ENCODE results near the gene TFCP2.

The TFCP2 gene

GRCh38 chr12:51152953-51153352 lies 20.0 kb downstream of the TFCP2 start:
- DNase-seq = no peak

- DNase-seq = no peak
Observed at GRCh38 chr12:51150777-51151176, 22.2 kb downstream of the TFCP2 start.

- no peak for DNase-seq
Observed at GRCh38 chr12:51147309-51147708, 25.6 kb downstream of the TFCP2 start.

GRCh38 chr12:51139292-51139844 lies 33.6 kb downstream of the TFCP2 start:
- DNase-seq = no peak

DNA sequence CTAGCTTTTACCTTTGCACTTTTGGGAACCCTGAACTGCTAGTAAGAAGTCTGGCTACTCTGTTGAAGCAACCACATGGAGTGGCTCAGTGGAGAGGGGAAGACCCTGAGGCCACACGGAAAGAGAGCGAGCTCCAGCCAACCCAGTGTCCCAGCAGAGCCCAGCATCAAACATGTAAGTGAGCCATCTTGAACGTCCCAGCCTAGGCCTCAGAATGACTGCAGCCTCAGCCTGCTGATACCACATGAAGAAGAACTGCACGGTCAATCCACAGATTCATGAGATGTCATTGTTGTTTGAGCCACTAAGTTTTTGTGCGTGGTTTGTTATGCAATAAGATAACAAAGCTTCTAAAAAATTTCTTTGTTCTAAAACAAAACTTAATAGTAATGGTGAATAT lies 40.2 kb downstream of the TFCP2 start:
- DNase-seq = no peak

- no peak for DNase-seq
Observed at GRCh38 chr12:51131745-51132521, 41.0 kb downstream of the TFCP2 start.

DNA sequence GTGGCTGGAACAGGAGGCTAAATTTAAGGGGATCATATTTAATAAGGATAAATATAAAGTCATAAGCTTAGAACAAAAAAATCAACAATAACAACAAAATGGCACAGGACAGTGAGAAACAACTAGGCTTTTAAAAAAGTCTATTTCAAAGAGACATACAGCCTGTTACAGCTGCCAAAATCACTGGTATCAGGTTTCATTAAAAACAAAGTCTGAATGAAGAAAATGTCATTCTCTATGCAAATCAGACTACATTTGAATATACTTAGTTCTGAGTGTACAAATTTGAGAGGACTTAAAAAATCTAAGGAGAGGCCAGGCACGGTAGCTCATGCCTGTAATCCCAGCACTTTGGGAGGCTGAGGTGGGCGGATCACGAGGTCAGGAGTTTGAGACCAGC lies 44.0 kb downstream of the TFCP2 start:
- DNase-seq = no peak

DNA sequence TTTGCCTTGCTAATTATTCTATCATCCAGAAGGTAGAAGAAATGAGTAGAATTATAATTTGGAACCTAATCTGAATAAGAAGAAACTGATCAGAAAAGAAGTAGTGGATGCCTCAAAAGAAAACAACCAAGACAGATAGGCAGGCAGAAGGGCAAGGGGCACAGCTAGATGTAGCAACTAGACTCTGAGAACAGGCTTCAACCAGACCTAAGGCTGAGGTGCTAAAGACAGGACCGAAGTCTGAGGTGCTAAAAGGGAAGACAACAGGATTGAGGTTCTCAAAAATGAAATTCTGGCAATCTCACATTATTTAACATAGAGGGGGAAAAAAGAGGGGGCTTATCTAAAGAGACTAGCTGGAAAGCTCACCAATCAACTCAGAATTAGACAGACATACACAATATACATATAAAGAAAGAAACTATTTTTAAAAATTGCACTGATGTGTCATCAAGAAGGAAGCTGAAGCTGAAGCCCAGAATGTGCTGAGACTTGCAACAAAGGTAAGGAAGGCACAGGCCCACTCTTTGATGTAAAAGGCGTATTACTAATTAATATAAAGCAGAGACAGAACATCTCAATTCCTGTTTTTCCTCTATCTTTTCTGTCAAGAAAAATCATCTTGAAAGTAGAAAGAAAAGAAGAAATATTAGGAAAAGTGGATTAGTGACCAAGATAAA lies 45.7 kb downstream of the TFCP2 start:
- no peak for DNase-seq

DNA sequence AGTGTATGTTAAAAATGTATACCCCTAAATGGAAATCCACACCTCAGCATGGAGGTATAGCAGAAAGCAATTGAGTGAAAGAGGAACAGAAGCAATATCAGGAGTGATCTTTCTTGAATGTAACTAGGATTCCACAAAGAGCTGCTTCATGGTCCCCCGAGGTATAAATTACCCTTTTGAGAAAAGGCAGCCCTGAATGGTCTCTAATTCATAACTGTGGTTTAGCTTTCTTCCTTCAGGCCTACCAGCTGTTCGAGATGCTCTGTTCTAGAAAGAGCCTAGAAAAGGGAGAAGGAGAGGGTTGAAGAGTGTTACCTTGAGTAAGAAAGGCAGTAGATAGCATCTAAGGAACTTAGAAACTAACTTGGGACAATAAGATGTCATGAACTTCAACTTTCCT lies 46.6 kb downstream of the TFCP2 start:
- DNase-seq = no peak

GRCh38 chr12:51124504-51124903 lies 48.4 kb downstream of the TFCP2 start:
- DNase-seq = no peak

DNA sequence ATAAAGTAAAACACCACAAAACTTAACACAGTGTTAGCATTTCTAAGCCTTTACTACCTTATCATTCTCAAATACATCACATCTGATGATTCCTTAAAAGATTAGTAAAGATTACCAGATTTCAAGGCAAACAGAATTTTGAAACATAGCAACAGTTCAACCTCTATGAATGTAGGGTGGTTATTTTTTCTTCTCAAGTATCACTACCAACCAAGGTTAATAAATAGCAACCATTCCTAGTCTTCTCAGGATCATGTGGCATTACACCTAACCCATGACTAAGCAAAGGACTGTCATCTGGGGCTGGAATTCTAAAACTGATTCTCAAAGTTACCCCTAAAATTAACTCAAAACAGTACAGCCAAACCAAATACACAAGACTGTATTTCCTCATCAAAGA lies 50.1 kb downstream of the TFCP2 start:
- DNase-seq = no peak

GRCh38 chr12:51118706-51119105 lies 54.2 kb downstream of the TFCP2 start:
- DNase-seq = no peak

DNA sequence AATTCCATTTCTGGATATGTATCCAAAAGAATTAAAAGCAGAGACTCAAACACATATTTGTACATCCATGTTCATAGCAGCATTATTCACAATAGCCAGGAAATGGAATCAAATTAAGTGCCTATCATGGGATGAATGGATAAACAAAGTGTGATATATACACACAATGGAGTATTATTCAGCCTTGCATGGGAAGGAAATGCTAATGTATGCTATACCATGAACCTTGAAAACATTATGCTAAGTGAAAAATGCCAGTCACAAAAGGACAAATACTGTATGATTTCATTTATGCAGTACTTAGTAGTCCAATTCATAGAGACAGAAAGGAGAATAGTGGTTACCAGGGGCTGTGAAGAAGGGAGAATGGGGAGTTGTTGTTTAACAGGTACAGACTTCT lies 57.4 kb downstream of the TFCP2 start:
- no peak for DNase-seq

DNA sequence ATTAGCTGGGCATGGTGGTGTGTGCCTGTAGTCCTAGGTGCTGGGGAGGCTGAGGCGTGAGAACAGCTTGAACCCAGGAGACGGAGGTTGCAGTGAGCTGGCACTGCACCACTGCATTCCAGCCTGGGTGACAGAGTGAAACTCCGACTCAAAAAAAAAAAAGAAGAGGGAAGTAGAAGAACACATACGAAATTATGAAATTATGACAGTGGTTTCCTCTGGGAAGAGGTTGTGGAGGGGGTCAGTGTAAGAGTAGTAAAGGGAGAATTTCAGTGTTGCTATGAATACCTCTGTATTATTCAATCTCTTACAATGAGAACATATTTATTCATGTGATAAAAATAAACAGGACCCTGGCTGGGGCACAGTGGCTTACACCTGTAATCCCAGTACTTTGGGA lies 64.8 kb downstream of the TFCP2 start:
- DNase-seq = no peak

DNA sequence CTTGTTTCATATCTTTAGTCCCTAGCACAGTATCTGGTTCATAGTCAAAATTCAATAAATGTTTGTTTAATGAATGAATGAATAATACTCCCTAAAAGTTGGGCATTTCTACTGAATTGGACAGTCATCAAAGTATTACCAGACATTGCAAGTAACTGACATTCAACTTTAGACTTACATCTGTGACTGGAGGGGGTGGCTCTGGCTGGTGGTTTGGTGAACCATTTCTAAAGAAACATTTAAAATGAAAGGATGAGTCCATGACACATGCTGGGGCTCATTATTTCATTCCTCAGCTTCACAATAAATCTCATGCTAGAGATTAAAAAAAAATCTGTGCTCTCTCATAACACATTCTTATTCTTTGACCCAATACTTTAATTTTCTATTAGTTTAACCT lies 69.0 kb downstream of the TFCP2 start:
- DNase-seq = no peak

DNA sequence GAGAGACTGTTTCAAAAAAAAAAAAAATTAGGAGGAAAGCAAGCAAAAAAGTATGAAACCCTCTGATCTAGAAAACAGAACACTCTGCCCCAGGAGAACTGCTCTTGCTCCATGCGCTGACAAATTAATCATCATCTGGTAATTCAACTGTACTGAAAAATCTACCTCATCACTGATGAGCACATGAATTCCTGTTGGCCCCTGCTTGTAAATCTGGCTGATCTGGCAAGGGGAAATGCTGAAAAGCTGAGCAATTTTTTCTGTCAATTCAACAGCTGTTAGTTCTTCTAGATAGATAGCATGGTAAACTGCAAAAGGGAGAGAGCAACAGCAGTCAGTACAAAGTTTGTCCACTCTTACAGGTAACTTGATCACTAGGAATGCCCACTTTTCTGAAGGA lies 74.3 kb downstream of the TFCP2 start:
- no peak for DNase-seq

GRCh38 chr12:51090705-51091229 lies 82.2 kb downstream of the TFCP2 start:
- DNase-seq = no peak

DNA sequence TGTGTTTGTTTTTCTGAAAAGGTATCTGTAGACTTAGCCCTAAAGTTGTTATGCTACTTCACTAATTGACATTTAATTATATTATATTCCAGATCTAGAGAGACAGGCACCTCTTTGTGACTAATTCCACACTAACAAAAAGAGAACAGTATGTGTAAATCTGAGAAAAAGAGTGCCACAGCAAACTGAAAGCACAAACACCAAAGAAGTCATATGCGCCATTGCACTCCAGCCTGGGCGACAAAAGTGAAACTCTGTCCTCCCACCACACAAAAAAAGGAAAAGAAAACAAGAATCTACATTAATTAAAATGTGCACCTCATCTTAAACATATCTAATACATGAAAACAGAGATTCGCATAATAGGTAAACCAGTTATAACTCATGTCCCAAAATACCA lies 85.1 kb downstream of the TFCP2 start:
- DNase-seq = no peak

DNA sequence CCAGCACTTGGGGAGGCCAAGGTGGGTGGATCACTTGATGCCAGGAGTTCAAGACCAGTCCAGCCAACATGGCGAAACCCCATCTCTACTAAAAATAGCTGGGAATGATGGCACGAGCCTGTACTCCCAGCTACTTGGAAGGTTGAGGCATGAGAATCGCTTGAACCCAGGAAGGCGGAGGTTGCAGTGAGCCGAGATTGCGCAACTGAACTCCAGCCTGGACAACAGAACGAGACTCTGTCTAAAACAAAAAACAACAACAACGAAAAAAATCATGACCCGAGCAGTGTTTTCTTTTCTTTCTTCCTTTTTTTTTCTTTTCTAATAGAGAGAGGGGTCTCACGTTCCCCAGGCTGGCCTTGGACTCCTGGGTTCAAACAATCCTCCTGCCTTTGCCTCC lies 86.0 kb downstream of the TFCP2 start:
- no peak for DNase-seq

DNA sequence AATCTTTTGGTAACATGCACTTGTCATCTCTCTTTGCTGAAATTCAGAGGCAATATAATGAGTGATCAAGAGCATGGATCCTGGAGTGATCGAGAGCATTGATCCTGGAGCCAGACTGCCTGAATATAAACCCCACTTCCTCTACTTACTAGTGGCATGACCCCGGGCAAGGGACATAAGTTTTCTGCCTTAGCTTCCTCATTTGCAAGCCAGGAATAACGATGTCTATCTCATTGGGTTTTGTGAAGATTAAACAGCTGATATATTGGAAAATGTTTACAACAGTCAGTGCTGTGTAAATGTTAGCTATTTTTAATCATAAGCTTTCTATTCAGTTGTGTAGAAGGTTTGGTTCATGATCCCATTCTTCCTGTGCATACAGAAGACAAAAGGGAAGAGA lies 87.2 kb downstream of the TFCP2 start:
- no peak for DNase-seq

DNA sequence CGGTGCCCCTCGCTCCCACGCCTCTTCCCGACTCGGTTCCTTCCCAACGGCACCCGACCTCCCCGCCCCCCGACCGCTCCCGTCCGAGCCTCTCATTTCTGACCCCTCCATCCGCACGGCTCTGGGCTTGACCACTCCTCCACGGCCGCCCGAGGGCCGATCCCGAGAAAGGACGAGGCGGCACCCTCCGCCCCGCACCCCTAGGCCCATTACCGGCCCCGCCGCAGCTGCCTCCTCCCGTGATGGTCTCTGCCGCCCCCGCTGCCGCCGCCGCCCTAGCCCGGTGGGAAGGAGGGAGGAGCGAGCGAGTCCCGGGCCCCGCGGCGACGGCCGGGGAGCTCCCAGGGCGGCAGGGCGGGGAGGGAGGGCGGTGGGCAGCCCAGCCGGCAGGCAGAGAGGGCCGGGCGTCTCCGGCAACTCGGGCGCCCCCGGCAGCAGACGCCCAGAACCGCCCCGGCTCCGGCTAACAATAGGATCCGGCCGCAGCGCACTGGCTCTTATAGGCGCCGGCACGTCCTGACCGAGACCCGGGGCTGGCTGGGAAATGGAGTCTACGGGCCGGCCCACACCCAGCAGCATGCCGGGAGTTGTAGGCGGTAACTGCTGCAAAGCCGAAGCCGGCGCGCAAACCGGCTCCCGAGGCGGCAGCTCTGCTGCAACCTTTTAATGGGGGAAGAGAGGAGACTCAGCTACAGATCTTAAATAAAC lies 89.7 kb downstream of the TFCP2 start, which contains the start of gene CSRNP2:
Gene CSRNP2, minus strand, starts transcription at position 471 of the 708 bp plus-strand sequence. CDS start 7,035 bp downstream, outside the sequence.
- DNase-seq = peak; percentile 92

- DNase-seq = no peak
Observed at GRCh38 chr12:51082561-51083125, 90.3 kb downstream of the TFCP2 start.

GRCh38 chr12:51081421-51081820 lies 91.5 kb downstream of the TFCP2 start:
- DNase-seq = no peak
